Hepatocyte (in vitro differentiated cells): ENCODE data around the gene TMCC2.

ENCODE experiments used
- CTCF ChIP-seq: fragments of 200-600 bp; sonication (generic); IDR thresholded peaks from 2 replicates; pipeline ENCODE4 v1.5.1; 2016; ENCODE audit warnings: antibody characterized with exemption, mild to moderate bottlenecking; ENCODE audit not compliant: poor library complexity
- EZH2 ChIP-seq: fragments of 200-600 bp; sonication (generic); IDR thresholded peaks from 2 replicates; pipeline ENCODE4 v1.6.1; 2016; ENCODE audit warnings: antibody characterized with exemption, mild to moderate bottlenecking, borderline replicate concordance
- EZH2phosphoT487 ChIP-seq: fragments of 200-600 bp; sonication (generic); IDR thresholded peaks from one replicate; pipeline ENCODE4 v1.6.1; 2018; ENCODE audit warnings: antibody characterized with exemption, mild to moderate bottlenecking, low read depth, moderate library complexity; ENCODE audit not compliant: unreplicated experiment, severe bottlenecking

DNA sequence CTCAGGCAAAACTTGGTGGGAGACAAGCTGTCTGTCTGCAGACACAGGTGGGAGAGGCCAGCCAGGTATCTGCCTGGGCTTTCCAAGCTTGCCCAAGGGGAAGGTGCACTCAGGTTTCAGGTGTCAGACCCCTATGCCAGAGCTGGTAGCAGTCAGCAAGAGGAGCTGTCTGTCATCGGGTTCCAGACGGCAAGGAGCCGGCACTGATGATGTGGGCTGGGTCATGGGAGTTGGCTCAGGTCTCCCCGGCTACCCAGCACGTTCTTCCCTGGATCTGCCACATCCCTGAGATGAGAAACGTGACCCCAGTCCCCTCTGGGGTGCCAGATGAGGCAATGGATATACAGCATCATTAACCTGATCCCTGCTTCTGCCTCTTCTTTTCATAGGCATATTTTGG lies 23.0 kb downstream of the TMCC2 start:
- TF ChIP-seq CTCF: no peak
- no peak for TF ChIP-seq EZH2
- no peak for TF ChIP-seq EZH2phosphoT487
